GM18861 (cell line): ENCODE results near the gene ITGB7.

Experiments used
- ATAC-seq: cut with Tn5 transposase; IDR thresholded peaks from one replicate; pipeline ENCODE4 v1.9.1; 2021; ENCODE audit not compliant: unreplicated experiment

Gene ITGB7

GRCh38 chr12:53199700-53200099, 7.4 kb downstream of the ITGB7 start:
- no peak for ATAC-seq

GRCh38 chr12:53198486-53199110, 8.5 kb downstream of the ITGB7 start:
- ATAC-seq = no peak

- no peak for ATAC-seq
Observed at GRCh38 chr12:53197011-53197640, 9.9 kb downstream of the ITGB7 start.

- no peak for ATAC-seq
Observed at GRCh38 chr12:53196486-53196885, 10.6 kb downstream of the ITGB7 start.

GRCh38 chr12:53195516-53196420, 11.3 kb downstream of the ITGB7 start:
- no peak for ATAC-seq

- no peak for ATAC-seq
Observed at GRCh38 chr12:53194973-53195372, 12.1 kb downstream of the ITGB7 start.

- ATAC-seq = no peak
Observed at GRCh38 chr12:53193985-53194716, 12.9 kb downstream of the ITGB7 start.

- ATAC-seq = no peak
Observed at GRCh38 chr12:53193040-53193439, 14.0 kb downstream of the ITGB7 start.

GRCh38 chr12:53192531-53193021, 14.5 kb downstream of the ITGB7 start:
- ATAC-seq = no peak

- no peak for ATAC-seq
Observed at GRCh38 chr12:53191885-53192530, 15.0 kb downstream of the ITGB7 start.

GRCh38 chr12:53191096-53191884, 15.8 kb downstream of the ITGB7 start:
- no peak for ATAC-seq

GRCh38 chr12:53190108-53190729, 16.8 kb downstream of the ITGB7 start:
- no peak for ATAC-seq

GRCh38 chr12:53187145-53187899, 19.7 kb downstream of the ITGB7 start:
- no peak for ATAC-seq

- no peak for ATAC-seq
Observed at GRCh38 chr12:53186745-53187144, 20.3 kb downstream of the ITGB7 start.

GRCh38 chr12:53185582-53186153, 21.4 kb downstream of the ITGB7 start:
- ATAC-seq = no peak

GRCh38 chr12:53184828-53185227, 22.2 kb downstream of the ITGB7 start:
- ATAC-seq = no peak

GRCh38 chr12:53182903-53183302, 24.1 kb downstream of the ITGB7 start:
- ATAC-seq = no peak

GRCh38 chr12:53181935-53182334, 25.1 kb downstream of the ITGB7 start:
- ATAC-seq = no peak
